HUDEP-2 (cell line): Measurements from ENCODE around the gene WIZ.

Experiments
- DNase-seq, 76 experiments: peaks; one replicate each; lab custom pipeline; 2025; ENCODE audit not compliant: unreplicated experiment in 76 of 76; lab: John Stamatoyannopoulos, UW

The WIZ gene

GRCh38 chr19:15466851-15467733 lies 17.3 kb upstream of the WIZ start:
- peak in 1 of 76 experiments; percentile 26 for DNase-seq

- no peak for DNase-seq
These were observed 14.9 kb upstream of the WIZ start, which contains the start of gene RASAL3 for GRCh38 chr19:15464394-15465385. Gene RASAL3 (minus strand): TSS chr19:15464544. CDS start chr19:15464358, 186 bp downstream.

GRCh38 chr19:15463861-15464371 lies 14.2 kb upstream of the WIZ start:
- no peak for DNase-seq

- no peak for DNase-seq
These were observed 11.9 kb upstream of the WIZ start for GRCh38 chr19:15461694-15462093.

- DNase-seq: no peak
These were observed 8.1 kb upstream of the WIZ start for GRCh38 chr19:15457701-15458484.

GRCh38 chr19:15456871-15457700 lies 7.3 kb upstream of the WIZ start:
- no peak for DNase-seq

GRCh38 chr19:15456441-15456840 lies 6.7 kb upstream of the WIZ start:
- no peak for DNase-seq

- DNase-seq: no peak
These were observed 6.2 kb upstream of the WIZ start for GRCh38 chr19:15455996-15456395.

GRCh38 chr19:15453906-15454860 lies 4.4 kb upstream of the WIZ start:
- peak in 2 of 76 experiments; percentile 17 to 25 for DNase-seq

GRCh38 chr19:15453091-15453578 lies 3.4 kb upstream of the WIZ start:
- no peak for DNase-seq

GRCh38 chr19:15452111-15453047 lies 2.6 kb upstream of the WIZ start:
- peak in 74 of 76 experiments; percentile 39 to 97 (median 85) for DNase-seq

- no peak for DNase-seq
These were observed 753 bp upstream of the WIZ start for GRCh38 chr19:15450528-15450890.

GRCh38 chr19:15448778-15449619 lies 757 bp downstream of the WIZ start:
- DNase-seq: no peak

- DNase-seq: peak in 2 of 76 experiments; percentile 16 to 28
These were observed 1.5 kb downstream of the WIZ start for GRCh38 chr19:15448044-15448777.

GRCh38 chr19:15447057-15447456 lies 2.7 kb downstream of the WIZ start:
- DNase-seq: no peak
